ENCODE measurements around the gene SPRY4. TPM values are rescaled to one million over a fixed set of nuclear protein-coding genes. Genes with fewer than 3 reads are reported as not detected.
A peak's percentile ranks its signal among the peaks of the same experiment; 100 is the strongest.

Gene SPRY4
- total and polyA plus RNA-seq, 10 donors = 0.76 to 33.5 (median 15.8) TPM

DNA sequence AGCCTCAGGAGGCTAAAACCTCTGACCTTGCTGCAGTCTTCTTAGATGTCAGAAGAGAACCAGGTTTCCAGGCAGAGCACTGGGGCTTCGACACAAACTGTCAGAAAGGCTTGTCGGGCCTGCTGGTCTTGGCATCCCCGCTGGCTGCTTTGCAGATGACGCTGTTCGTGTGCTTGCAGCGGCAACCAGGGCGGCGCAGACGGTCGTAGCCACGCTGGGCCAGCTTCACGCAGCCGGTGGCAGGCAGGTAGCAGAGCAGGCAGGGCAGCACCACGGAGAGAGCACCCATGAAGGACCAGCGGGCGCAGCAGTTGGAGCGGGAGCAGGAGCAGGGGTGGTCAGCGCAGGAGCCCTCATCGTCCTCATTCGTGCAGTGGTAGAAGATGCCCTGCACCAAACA lies 10.7 kb downstream of the SPRY4 start:
- Histone ChIP-seq H3K27me3 (replicated peaks in 1 of 7) (peaks cover 0 to 30% (median 0%) of the 10 kb centered on the region in 7 donors), H3K27ac (peak overlapping the region in 1 of 8 donors; percentile 31), H3K9me3 (no peaks in the 10 kb centered on the region), H3K36me3 (peaks cover 0 to 10% (median 0%) of the 10 kb centered on the region in 6 donors), H3K4me3 (no peak overlapping the region), H3K4me1 (peaks cover 24 to 69% (median 41%) of the 10 kb centered on the region in 6 donors)
- 83 to 94% (median 91%) methylated on average over 19 to 20 of the region's 20 CpGs for WGBS, 5 donors
- intact Hi-C loops (cut with DNase I; ENCODE audit: low total_unique reads) = no loop called here
- no peak for DNase-seq
- TF ChIP-seq POLR2AphosphoS5 (IDR thresholded peaks at IDR 0.05) (peak in 2 of 3 donors; percentile 10 to 56), POLR2A (IDR thresholded peaks at IDR 0.05) (no peak), CTCF (IDR thresholded peaks at IDR 0.05 in 8 of 11, conservative IDR thresholded peaks at IDR 0.05 in 3 of 11) (no peak)

DNA sequence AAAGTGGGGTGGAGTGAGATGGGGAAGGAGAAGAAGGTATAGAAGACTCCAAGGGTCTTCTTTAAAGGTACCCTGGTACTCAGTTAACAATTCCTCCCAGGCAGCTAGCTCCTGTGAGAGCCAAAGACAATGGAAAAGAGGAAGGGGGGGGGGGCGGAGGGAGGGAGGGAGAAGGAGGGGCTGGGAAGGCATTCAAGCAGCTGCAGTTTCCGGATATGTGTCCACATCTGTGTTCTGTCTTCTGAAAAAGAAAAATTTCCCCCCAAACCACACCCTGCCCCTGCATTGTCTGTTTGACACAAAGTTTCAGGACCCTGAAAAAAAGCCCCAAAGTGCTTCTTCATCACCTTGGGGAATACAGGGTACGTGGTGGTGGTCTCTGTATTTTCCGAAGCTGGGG lies 11.1 kb downstream of the SPRY4 start:
- Histone ChIP-seq H3K4me1 (peaks cover 24 to 65% (median 41%) of the 10 kb centered on the region in 6 donors), H3K36me3 (peaks cover 0 to 10% (median 0%) of the 10 kb centered on the region in 6 donors), H3K27me3 (replicated peaks in 1 of 7) (peaks cover 0 to 26% (median 0%) of the 10 kb centered on the region in 7 donors), H3K9me3 (no peaks in the 10 kb centered on the region), H3K4me3 (no peak overlapping the region), H3K27ac (peak overlapping the region in 1 of 8 donors; percentile 31)
- 37 to 64% (median 52%) methylated on average over 4 of the region's 4 CpGs for WGBS, 5 donors
- DNase-seq = no peak
- TF ChIP-seq CTCF (IDR thresholded peaks at IDR 0.05 in 8 of 11, conservative IDR thresholded peaks at IDR 0.05 in 3 of 11) (no peak), POLR2A (IDR thresholded peaks at IDR 0.05) (no peak), POLR2AphosphoS5 (IDR thresholded peaks at IDR 0.05) (no peak)
- intact Hi-C loops (cut with DNase I; ENCODE audit: low total_unique reads) = no loop called here

DNA sequence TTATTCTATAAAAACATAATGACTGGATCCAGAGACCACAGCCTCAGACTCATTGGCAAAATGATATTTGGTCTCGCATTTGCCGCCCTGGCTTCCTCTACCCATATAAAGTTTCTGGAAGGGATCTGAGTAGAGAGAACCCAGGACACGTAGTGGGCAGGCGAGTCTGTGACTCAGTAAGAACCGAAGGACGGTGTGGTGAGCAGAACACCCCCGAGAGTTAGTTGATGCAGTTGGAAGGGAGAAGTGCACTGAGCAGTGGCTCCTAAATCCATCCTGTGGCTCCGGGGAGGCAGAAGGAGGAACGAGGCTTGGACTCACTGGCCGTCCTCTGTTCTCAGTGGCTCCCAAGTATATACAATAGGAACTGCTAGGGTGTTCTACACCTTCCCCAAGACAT lies 11.5 kb downstream of the SPRY4 start:
- TF ChIP-seq POLR2A (IDR thresholded peaks at IDR 0.05) (no peak), CTCF (IDR thresholded peaks at IDR 0.05 in 8 of 11, conservative IDR thresholded peaks at IDR 0.05 in 3 of 11) (no peak), POLR2AphosphoS5 (IDR thresholded peaks at IDR 0.05) (no peak)
- Histone ChIP-seq H3K27ac (no peak overlapping the region), H3K36me3 (peaks cover 0 to 10% (median 0%) of the 10 kb centered on the region in 6 donors), H3K4me1 (peaks cover 24 to 61% (median 39%) of the 10 kb centered on the region in 6 donors), H3K4me3 (no peak overlapping the region), H3K27me3 (replicated peaks in 1 of 7) (peaks cover 0 to 22% (median 0%) of the 10 kb centered on the region in 7 donors), H3K9me3 (no peaks in the 10 kb centered on the region)
- DNase-seq = no peak
- intact Hi-C loops (cut with DNase I; ENCODE audit: low total_unique reads) = no loop called here
- 80 to 88% (median 87%) methylated on average over 10 of the region's 10 CpGs for WGBS, 5 donors

DNA sequence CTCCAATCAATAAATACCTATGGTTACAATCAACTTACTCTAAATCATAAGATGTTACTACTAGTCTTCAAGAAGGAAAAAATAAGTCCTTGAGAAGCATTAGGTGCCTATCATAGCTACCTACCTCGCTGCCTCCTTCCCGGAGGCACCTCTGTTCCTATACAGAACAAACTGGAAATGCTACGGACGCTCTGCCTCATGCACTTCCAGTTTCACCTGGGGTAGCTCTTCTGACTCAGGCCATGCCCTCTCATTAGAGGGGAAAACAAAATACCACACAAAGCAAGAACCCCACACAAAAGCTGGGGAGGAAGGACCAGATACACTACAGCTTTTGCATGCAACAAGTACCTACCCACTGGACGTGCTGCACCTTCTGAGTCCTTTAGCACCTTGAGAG lies 12.4 kb downstream of the SPRY4 start:
- Histone ChIP-seq H3K27ac (no peak overlapping the region), H3K27me3 (replicated peaks in 1 of 7) (peaks cover 0 to 20% (median 0%) of the 10 kb centered on the region in 7 donors), H3K9me3 (no peaks in the 10 kb centered on the region), H3K4me3 (no peak overlapping the region), H3K4me1 (peaks cover 21 to 52% (median 33%) of the 10 kb centered on the region in 6 donors), H3K36me3 (peaks cover 0 to 10% (median 0%) of the 10 kb centered on the region in 6 donors)
- 79 to 87% (median 82%) methylated on average over 5 of the region's 5 CpGs for WGBS, 5 donors
- no peak for DNase-seq
- intact Hi-C loops (cut with DNase I; ENCODE audit: low total_unique reads) = no loop called here
- TF ChIP-seq CTCF (IDR thresholded peaks at IDR 0.05 in 8 of 11, conservative IDR thresholded peaks at IDR 0.05 in 3 of 11) = no peak
- TF ChIP-seq POLR2AphosphoS5 (IDR thresholded peaks at IDR 0.05) = no peak
- TF ChIP-seq POLR2A (IDR thresholded peaks at IDR 0.05) = no peak
